Bone marrow (tissue), 2 donors: ENCODE results near the gene SH3BGR.

Experiments used
- DNase-seq, 2 donors: peaks; one replicate each; lab custom pipeline; 2025; lab: John Stamatoyannopoulos, UW

Gene SH3BGR

DNA sequence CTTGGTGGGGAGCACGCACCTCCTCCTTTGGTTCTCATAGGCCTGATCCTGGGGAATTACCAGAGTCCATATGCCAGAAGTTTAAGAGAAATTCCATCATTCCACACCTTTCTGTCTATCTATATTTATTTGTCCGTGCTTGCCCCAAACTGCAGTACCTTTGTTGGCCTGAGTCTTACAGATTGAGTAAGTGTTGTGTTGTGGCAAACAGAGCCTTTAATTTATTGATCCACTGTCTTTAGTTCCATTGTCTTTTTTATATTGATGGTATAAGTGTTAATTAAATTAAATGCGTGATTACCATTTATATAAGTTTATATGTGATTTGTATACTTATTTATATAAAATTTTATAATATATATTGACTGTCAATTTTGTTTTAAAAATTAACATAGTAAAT lies 4.9 kb downstream of the SH3BGR start:
- DNase-seq: no peak

DNA sequence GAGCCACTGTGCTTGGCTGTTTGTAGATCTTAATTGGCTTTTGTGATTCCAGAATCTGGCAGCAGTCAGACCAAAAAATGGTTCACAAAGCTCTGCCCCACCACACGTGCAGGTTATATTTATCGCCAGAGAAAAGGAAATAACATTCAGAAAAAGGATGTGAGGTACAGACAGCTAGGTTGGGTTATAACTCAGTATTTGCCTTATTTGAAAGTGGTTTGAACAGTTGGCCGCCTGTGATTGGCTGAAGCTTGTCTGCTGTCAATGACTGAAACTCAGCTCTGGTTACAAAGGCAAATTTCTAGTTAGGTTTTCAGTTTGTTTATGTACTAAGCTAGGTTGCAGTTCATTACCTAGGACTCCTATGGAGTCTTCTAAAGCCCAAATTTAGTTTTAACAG lies 9.6 kb downstream of the SH3BGR start:
- DNase-seq: no peak

- no peak for DNase-seq
Measured at GRCh38 chr21:39463308-39463707, 11.5 kb downstream of the SH3BGR start.

- no peak for DNase-seq
Measured at GRCh38 chr21:39466584-39466983, 14.8 kb downstream of the SH3BGR start.

DNA sequence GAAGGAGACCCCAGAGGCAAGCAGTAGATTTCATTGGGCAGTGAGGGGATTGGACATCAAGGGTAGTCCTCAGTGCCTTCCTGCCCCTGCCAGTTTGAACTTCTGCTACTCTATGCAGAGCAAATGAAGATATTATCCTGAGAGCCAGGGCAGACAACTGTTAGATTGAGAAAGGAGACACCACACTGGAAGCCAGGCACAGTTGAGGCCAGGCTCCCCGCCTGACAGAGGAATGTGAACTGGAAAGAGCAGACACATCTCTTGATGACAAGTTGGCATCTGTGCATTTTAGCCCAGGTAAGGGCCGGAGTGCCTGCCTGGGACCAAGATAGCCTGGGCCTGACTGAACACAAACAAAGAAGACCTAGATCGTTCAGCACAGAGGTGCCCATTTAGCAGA lies 16.0 kb downstream of the SH3BGR start:
- DNase-seq: no peak

DNA sequence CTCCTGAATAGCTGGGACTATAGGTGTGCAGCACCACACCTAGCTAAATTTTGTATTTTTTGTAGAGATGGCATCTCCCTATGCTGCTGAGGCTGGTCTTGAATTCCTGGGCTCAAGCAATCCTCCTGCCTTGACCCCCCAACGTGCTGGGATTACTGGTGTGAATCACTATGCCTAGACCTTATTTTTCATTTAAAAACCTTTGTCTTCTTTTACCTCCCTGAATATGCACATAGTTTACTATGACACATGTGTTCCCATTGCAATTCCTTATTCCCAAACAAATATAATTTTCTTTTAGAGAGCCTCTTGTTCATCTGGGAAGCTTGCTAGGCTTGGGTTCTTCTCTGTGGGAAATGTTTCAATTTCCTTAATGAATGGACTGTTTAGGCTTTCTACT lies 16.8 kb downstream of the SH3BGR start:
- DNase-seq: no peak

GRCh38 chr21:39471598-39471997 lies 19.8 kb downstream of the SH3BGR start:
- no peak for DNase-seq

- DNase-seq: no peak
Measured at GRCh38 chr21:39472786-39473185, 21.0 kb downstream of the SH3BGR start.

DNA sequence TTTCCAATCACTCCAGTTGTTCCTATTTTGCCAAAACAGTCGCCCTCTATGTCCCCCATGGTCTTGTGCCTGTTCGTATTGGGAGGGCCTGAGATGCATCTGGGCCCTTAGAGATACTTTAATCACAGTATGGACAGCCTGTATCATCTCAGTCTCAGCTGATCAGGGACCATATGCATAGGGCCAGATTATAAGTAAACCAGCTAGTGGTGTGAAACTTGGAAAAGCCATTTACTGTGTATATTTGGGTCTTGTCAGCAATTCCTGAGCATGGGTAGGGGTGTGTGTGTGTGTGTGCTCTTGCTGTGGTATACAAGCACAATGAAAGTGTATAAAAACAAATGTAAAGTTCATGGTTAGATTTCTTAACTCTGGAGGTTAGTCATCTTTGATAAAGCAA lies 22.8 kb downstream of the SH3BGR start:
- DNase-seq: no peak

- DNase-seq: no peak
Measured at GRCh38 chr21:39479164-39479813, 27.5 kb downstream of the SH3BGR start.

- DNase-seq: no peak
Measured at GRCh38 chr21:39479814-39480182, 28.0 kb downstream of the SH3BGR start.

DNA sequence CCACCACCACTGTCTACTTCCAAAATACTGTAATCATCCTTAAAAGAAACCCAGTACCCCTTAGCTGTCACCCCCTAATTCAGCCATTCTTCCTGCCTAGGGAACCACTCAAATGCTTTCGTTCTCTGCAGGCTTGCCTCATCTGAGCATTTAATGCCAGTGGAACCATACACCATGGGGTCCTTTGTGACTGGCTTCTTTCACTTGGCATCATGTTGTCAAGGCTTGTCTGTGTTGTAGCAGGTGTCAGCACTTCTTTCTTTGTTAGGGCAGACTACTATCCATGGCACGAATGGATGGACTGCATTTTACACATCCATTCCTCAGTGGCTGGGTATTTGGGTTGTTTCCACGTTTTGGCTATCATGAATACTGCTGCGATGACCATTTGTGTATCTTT lies 28.5 kb downstream of the SH3BGR start:
- DNase-seq: no peak

- no peak for DNase-seq
Measured at GRCh38 chr21:39481886-39482285, 30.1 kb downstream of the SH3BGR start.

GRCh38 chr21:39483917-39484316 lies 32.1 kb downstream of the SH3BGR start:
- DNase-seq: no peak

DNA sequence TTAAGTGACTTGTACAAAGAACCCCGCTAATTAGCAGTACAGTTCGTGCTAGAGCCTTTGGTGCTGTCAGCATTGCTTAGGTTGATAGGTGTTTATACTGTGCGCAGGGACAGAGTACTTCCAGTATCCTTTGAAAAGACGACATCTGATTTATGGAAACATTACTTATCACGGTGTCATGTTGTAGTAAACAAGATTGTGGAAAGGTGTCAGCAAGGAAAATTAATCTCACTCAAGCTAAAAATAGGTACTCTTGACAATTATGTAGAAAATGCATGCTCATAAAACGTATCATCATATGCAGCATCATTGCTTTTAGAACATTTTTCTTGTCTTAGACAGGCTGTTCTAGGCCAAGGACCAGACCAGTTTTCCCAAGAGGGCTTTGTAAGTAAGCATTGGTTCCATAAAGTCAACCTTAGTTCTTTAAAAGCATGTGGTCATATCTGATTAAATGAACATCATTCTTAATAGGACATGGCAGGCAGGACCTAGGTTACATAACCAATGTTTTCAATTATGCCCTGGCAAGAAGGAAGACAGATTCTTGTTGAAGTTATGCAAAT lies 33.0 kb downstream of the SH3BGR start:
- DNase-seq: no peak

DNA sequence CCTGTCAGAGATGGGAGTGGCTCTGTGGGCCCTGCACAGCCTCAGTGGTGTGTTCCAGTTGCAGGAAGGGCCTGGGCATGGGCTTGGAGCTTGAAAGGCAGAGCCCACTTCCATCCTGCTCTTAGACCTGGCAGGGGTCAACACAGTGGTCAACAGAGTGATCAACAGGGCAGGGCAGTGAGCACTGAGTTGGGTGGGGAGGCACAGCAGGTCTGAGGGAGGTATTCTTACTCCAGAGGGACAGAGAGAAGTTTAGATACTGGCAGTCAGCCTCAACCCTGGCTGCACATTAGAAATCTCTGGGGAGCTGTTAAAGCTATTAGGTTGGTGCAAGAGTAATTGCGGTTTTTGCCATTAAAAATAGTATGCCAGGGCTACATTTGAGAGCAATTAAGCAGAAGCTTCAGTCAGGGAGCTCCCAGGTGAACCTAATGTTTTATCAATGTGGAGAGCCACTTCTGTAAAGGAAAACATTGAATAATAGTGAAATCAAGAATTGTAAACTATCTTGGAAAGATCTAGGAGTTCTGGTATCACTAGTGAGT lies 37.7 kb downstream of the SH3BGR start:
- no peak for DNase-seq

GRCh38 chr21:39499156-39499555 lies 47.4 kb downstream of the SH3BGR start:
- DNase-seq: no peak

- DNase-seq: no peak
Measured at GRCh38 chr21:39502631-39503030, 50.9 kb downstream of the SH3BGR start.

DNA sequence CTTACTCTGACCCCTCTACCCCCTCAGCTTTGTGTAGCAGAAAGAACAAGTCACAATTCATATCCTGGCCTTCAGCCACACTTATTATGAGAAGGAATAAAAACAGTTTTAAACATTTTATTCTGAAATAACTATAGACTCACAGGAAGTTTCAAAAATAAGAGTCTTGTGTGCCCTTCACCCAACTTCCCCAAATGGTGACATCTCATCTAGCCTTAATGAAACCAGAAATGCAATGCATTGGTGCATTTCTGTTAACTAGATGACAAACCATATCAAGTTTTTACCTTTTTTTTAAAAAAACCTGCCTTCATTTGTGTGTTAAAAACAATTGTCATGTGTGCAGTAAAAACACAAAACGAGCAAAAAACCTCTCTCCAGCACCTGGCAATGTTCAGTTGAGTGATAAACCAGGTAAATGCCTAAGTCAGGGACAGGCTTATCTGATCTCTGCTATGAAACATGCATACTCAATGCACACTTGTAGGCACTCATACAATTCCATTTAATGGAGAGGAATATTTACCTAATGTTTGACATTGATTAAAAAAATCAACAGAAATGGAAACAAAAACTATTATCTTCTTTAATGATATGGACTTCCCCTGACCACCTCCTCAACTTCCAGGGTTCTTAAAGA lies 51.5 kb downstream of the SH3BGR start:
- no peak for DNase-seq

DNA sequence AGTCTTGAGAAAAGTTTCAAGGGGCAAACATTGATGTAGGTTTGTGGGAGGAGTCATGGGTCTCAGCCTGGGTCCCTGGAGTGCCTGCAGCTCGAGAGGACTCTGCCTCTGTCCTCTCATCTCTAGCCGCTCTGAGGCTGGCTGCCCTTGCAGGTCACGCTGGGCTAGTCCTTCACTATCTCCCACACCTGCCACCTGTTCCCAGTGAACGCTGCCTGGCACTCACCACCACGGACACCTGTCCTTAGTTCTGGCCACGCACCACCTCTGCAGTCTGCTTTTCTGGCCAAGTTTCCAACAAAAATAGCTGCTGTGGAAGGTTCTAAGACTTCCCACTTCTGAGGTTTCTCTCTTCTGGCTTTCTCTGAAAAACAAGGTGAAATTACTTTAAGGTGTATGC lies 52.5 kb downstream of the SH3BGR start:
- DNase-seq: no peak

DNA sequence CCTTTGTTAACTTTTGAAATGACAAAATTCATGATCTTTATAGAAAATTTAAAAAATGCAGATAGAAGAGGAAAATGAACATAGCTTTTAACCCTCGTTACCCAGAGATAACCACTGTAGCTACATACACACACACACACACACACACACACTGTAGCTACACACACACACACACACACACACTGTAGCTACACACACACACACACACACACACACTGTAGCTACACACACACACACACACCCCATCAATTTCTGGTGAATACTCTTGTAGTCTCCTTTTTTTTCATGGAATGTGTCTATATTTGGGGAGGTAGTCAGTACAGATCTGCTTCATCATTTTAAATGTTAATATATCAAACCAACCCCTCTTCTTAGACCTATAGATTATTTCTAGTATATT lies 58.5 kb downstream of the SH3BGR start:
- DNase-seq: no peak

- DNase-seq: no peak
Measured at GRCh38 chr21:39511102-39511501, 59.3 kb downstream of the SH3BGR start.

GRCh38 chr21:39513735-39514134 lies 62.0 kb downstream of the SH3BGR start:
- DNase-seq: no peak
